WTC11 (cell line): ENCODE results near the gene DISP2. TPM values are rescaled to one million over a fixed set of nuclear protein-coding genes. Genes with fewer than 3 reads are reported as not detected.

Source experiments
- ATAC-seq: fragments of 200-7000 bp; cut with Tn5 transposase; 2 replicates; pipeline ENCODE4 v1.10.0; 2021; ENCODE audit warnings: mild to moderate bottlenecking, moderate library complexity
- CTCF ChIA-PET: fragments of 300-600 bp; sonication (Branson Sonifier 250); formaldehyde crosslinking; loops from one replicate; lab custom pipeline; 2021; ENCODE audit warnings: antibody characterized with exemption; lab: Charles Lee
- POLR2A ChIA-PET: fragments of 350-600 bp; sonication (Branson Sonifier 250); formaldehyde crosslinking; loops from one replicate; lab custom pipeline; 2021; ENCODE audit warnings: antibody characterized with exemption; lab: Charles Lee
- DNase-seq: peaks from one replicate; pipeline ENCODE4 v3.0.0; 2021; ENCODE audit warnings: low spot score
- H3K27ac Mint-ChIP-seq: 2 replicates; pipeline ENCODE4 v1.8.0; 2021; ENCODE audit warnings: mixed read lengths
- H3K27me3 Mint-ChIP-seq: 2 replicates; pipeline ENCODE4 v1.8.0; 2021; ENCODE audit warnings: low read depth, mild to moderate bottlenecking, moderate library complexity, mixed read lengths
- H3K36me3 Mint-ChIP-seq: 2 replicates; pipeline ENCODE4 v1.8.0; 2021; ENCODE audit warnings: mixed read lengths
- H3K4me1 Mint-ChIP-seq: 2 replicates; pipeline ENCODE4 v1.8.0; 2022; ENCODE audit warnings: mixed read lengths
- H3K4me3 Mint-ChIP-seq: 2 replicates; pipeline ENCODE4 v1.8.0; 2021; ENCODE audit warnings: mild to moderate bottlenecking, moderate library complexity, mixed read lengths
- H3K9me3 Mint-ChIP-seq: 2 replicates; pipeline ENCODE4 v1.8.0; 2021; ENCODE audit warnings: mixed read lengths
- AR ChIP-seq: fragments of 250-450 bp; sonication (Bioruptor Pico); IDR thresholded peaks from 2 replicates; pipeline ENCODE4 v1.9.0; 2021; ENCODE audit warnings: mild to moderate bottlenecking
- ATF6 ChIP-seq: sonication (generic); formaldehyde crosslinking; IDR thresholded peaks from 2 replicates; pipeline ENCODE4 v1.8.1; 2023; ENCODE audit warnings: mild to moderate bottlenecking, missing genetic modification reagents
- CDX4 ChIP-seq: fragments of 250-450 bp; sonication (Bioruptor Pico); IDR thresholded peaks from 2 replicates; pipeline ENCODE4 v1.9.0; 2021; ENCODE audit warnings: moderate library complexity, mild to moderate bottlenecking, inconsistent platforms, borderline replicate concordance
- CREB1 ChIP-seq: sonication (generic); formaldehyde crosslinking; IDR thresholded peaks from 2 replicates; pipeline ENCODE4 v1.8.0; 2023; ENCODE audit warnings: mild to moderate bottlenecking, missing genetic modification reagents
- E2F4 ChIP-seq: sonication (generic); formaldehyde crosslinking; IDR thresholded peaks from 2 replicates; pipeline ENCODE4 v1.8.1; 2022; ENCODE audit warnings: low read depth, mild to moderate bottlenecking, moderate library complexity, missing genetic modification reagents, borderline replicate concordance
- EMX1 ChIP-seq: fragments of 250-450 bp; sonication (Bioruptor Pico); IDR thresholded peaks from 2 replicates; pipeline ENCODE4 v1.8.0; 2021; ENCODE audit warnings: mild to moderate bottlenecking
- ESRRA ChIP-seq: sonication (generic); formaldehyde crosslinking; IDR thresholded peaks from 2 replicates; pipeline ENCODE4 v1.8.1; 2022; ENCODE audit warnings: mild to moderate bottlenecking, missing genetic modification reagents, borderline replicate concordance
- ETV6 ChIP-seq: sonication (generic); formaldehyde crosslinking; IDR thresholded peaks from 2 replicates; pipeline ENCODE4 v1.8.1; 2022; ENCODE audit warnings: mild to moderate bottlenecking, missing genetic modification reagents
- HMGA2 ChIP-seq: fragments of 250-450 bp; sonication (Bioruptor Pico); IDR thresholded peaks from 2 replicates; pipeline ENCODE4 v1.4.0; 2021; ENCODE audit warnings: mild to moderate bottlenecking, moderate library complexity
- JAZF1 ChIP-seq: fragments of 250-450 bp; sonication (Bioruptor Pico); IDR thresholded peaks from 2 replicates; pipeline ENCODE4 v1.9.0; 2021; ENCODE audit warnings: moderate library complexity, mild to moderate bottlenecking, inconsistent platforms
- MLX ChIP-seq: sonication (generic); formaldehyde crosslinking; IDR thresholded peaks from 2 replicates; pipeline ENCODE4 v1.8.1; 2023; ENCODE audit warnings: mild to moderate bottlenecking, missing genetic modification reagents, moderate library complexity
- NFATC4 ChIP-seq: fragments of 250-450 bp; sonication (Bioruptor Pico); IDR thresholded peaks from 2 replicates; pipeline ENCODE4 v1.9.0; 2021; ENCODE audit warnings: mild to moderate bottlenecking
- NFE2L1 ChIP-seq: sonication (generic); formaldehyde crosslinking; IDR thresholded peaks from 2 replicates; pipeline ENCODE4 v1.8.1; 2023; ENCODE audit warnings: missing genetic modification reagents
- NR3C1 ChIP-seq: sonication (generic); formaldehyde crosslinking; conservative IDR thresholded peaks from 2 replicates; pipeline ENCODE4 v1.8.1; 2023; ENCODE audit warnings: low read depth, mild to moderate bottlenecking, missing genetic modification reagents
- OVOL2 ChIP-seq: fragments of 250-450 bp; sonication (Bioruptor Pico); IDR thresholded peaks from 2 replicates; pipeline ENCODE4 v1.9.0; 2021; ENCODE audit warnings: mild to moderate bottlenecking, borderline replicate concordance
- RELA ChIP-seq: sonication (generic); formaldehyde crosslinking; IDR thresholded peaks from 2 replicates; pipeline ENCODE4 v1.8.1; 2022; ENCODE audit warnings: missing genetic modification reagents, mild to moderate bottlenecking, borderline replicate concordance
- RORB ChIP-seq: fragments of 250-450 bp; sonication (Bioruptor Pico); IDR thresholded peaks from 2 replicates; pipeline ENCODE4 v1.9.0; 2021; ENCODE audit warnings: mild to moderate bottlenecking
- SMAD3 ChIP-seq: sonication (generic); formaldehyde crosslinking; IDR thresholded peaks from 2 replicates; pipeline ENCODE4 v1.8.0; 2022; ENCODE audit warnings: missing genetic modification reagents, mild to moderate bottlenecking, borderline replicate concordance
- SP1 ChIP-seq: sonication (generic); formaldehyde crosslinking; conservative IDR thresholded peaks from 2 replicates; pipeline ENCODE4 v1.8.1; 2022; ENCODE audit warnings: missing genetic modification reagents
- ZBTB21 ChIP-seq: sonication (generic); formaldehyde crosslinking; IDR thresholded peaks from 2 replicates; pipeline ENCODE4 v1.8.1; 2023; ENCODE audit warnings: mild to moderate bottlenecking, missing genetic modification reagents, borderline replicate concordance
- ZNF263 ChIP-seq: sonication (generic); formaldehyde crosslinking; IDR thresholded peaks from 2 replicates; pipeline ENCODE4 v1.8.1; 2022; ENCODE audit warnings: low read depth, mild to moderate bottlenecking, moderate library complexity, missing genetic modification reagents
- total RNA-seq: library from RNA; stranded (reverse); gene quantifications from 3 replicates; pipeline ENCODE4 v1.2.3, GENCODE V29; 2021

The DISP2 gene
- total RNA-seq, 1 experiment from 2014 or later: 3.5 TPM

- TF ChIP-seq AR (CRISPR knock-in tag): no peak
- TF ChIP-seq RORB: no peak
- TF ChIP-seq, all 79 proteins: peak for 56
These were observed 9.9 kb downstream of the DISP2 start (continued) for GRCh38 chr15:40367686-40368611.

- no peak for DNase-seq
- TF ChIP-seq RELA (CRISPR knock-in tag) (no peak), E2F4 (no peak), CDX4 (CRISPR knock-in tag) (no peak), NR3C1 (CRISPR knock-in tag) (no peak), MLX (no peak)
- no peaks in the 10 kb centered on the region for H3K9me3 Mint-ChIP-seq
- H3K36me3 Mint-ChIP-seq: no peaks in the 10 kb centered on the region
- peaks cover 25% of the 10 kb centered on the region for H3K4me1 Mint-ChIP-seq
- ChIA-PET POLR2A (interaction anchor here (0.5 to 1.8 kb wide), 2 partner anchors 14 to 585 kb away, joined by 4 to 6 read pairs; partner anchors contain the start of gene KNSTRN), CTCF (interaction anchor here (0.6 to 8.4 kb wide), 22 partner anchors 11 to 151 kb away, joined by 3 to 87 read pairs (median 6); partner anchors contain the start of genes CCDC9B, DISP2, INAFM2 and IVD)
- no peak overlapping the region for H3K4me3 Mint-ChIP-seq
- no peak overlapping the region for H3K27ac Mint-ChIP-seq
- ATAC-seq: no peak
- H3K27me3 Mint-ChIP-seq: peaks cover 45% of the 10 kb centered on the region
These were observed 10.9 kb downstream of the DISP2 start for GRCh38 chr15:40368719-40369473.

GRCh38 chr15:40369474-40369869 lies 11.5 kb downstream of the DISP2 start:
- DNase-seq (no peak), ATAC-seq (no peak)
- Mint-ChIP-seq H3K36me3 (no peaks in the 10 kb centered on the region), H3K4me3 (no peak overlapping the region), H3K4me1 (peaks cover 25% of the 10 kb centered on the region), H3K27ac (no peak overlapping the region), H3K9me3 (no peaks in the 10 kb centered on the region), H3K27me3 (peaks cover 45% of the 10 kb centered on the region)
- TF ChIP-seq JAZF1 (no peak), OVOL2 (no peak), ETV6 (CRISPR knock-in tag) (no peak), NFE2L1 (CRISPR knock-in tag) (no peak), HMGA2 (CRISPR knock-in tag) (no peak), SP1 (CRISPR knock-in tag) (no peak), ESRRA (CRISPR knock-in tag) (no peak), ZBTB21 (CRISPR knock-in tag) (no peak), CREB1 (no peak), SMAD3 (CRISPR knock-in tag) (no peak), ZNF263 (CRISPR knock-in tag) (no peak), ATF6 (CRISPR knock-in tag) (no peak), NFATC4 (CRISPR knock-in tag) (no peak), EMX1 (no peak)
- ChIA-PET CTCF (interaction anchor here (0.6 to 8.4 kb wide), 6 partner anchors 13 to 54 kb away, joined by 3 to 87 read pairs (median 27); partner anchors contain the start of genes CCDC9B and KNSTRN), POLR2A (interaction anchor here (1.3 kb wide), 1 partner anchor 13 kb away, joined by 4 read pairs; the partner anchor contains the start of gene KNSTRN)
